ENCODE data around the gene ANKRD34A. TPM values are rescaled to one million over a fixed set of nuclear protein-coding genes. Genes with fewer than 3 reads are reported as not detected.

Gene ANKRD34A
- total and polyA plus RNA-seq, 2 of the 8 experiments (the other 6 are each of a cell fraction or from before 2014, with no cell fraction given) = 0.15 to 0.20 TPM

DNA sequence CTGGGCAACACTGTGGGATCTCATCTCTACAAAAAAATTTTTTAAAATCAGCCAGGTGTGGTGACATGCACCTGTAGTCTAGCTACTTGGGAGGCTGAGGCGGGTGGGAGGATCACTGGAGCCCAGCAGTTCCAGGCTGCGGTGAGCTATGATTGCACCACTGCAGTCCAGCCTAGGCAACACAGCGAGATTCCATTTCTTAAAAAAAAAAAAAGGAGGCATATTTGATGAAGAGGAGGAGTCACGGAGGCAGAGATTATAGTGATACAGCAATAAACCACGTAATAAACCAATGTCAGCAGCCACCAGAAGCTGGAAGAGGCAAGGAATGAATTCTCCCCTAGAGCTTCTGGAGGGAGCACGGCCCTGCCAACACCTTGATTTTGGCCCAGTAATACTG lies 10.5 kb downstream of the ANKRD34A start:
- CTCF ChIA-PET (ENCODE audit: partially characterized antibody) = interaction anchor here (1.0 to 1.5 kb wide), 2 partner anchors 17 to 108 kb away, joined by 3 to 4 read pairs; partner anchors contain the start of gene NUDT17
- H4K91ac ChIP-seq (replicated peaks; ENCODE audit: insufficient read length, low read length) = no peak overlapping the region
- H3K23me2 ChIP-seq (ENCODE audit: low read depth, low read length) = peaks cover 3% of the 10 kb centered on the region
- H3K4ac ChIP-seq (replicated peaks; ENCODE audit: insufficient read length, low read depth, low read length) = no peak overlapping the region
- no peak overlapping the region for H2BK15ac ChIP-seq (ENCODE audit: low read length)
- no peak overlapping the region for H2AFZ ChIP-seq (ENCODE audit: low read length)
- H3K9me3 ChIP-seq (ENCODE audit: insufficient read depth in 2 of 2, low read depth in 1 of 2, low read length in 1 of 2) = no peaks in the 10 kb centered on the region
- no peak overlapping the region for H2BK12ac ChIP-seq (ENCODE audit: low read depth, low read length)
- TF ChIP-seq SIX5 (IDR thresholded peaks at IDR 0.05; ENCODE audit: low read depth, low read length) (no peak), POLR2AphosphoS5 (IDR thresholded peaks at IDR 0.05; ENCODE audit: low read depth, low read length) (no peak), CTBP2 (IDR thresholded peaks at IDR 0.05; ENCODE audit: borderline replicate concordance, insufficient read depth, insufficient read length, low read length) (no peak), ASH2L (IDR thresholded peaks at IDR 0.05; ENCODE audit: low read length) (no peak), RXRA (IDR thresholded peaks at IDR 0.05; ENCODE audit: insufficient read depth, low read depth, low read length) (no peak)
- no peak overlapping the region for H2AK5ac ChIP-seq (ENCODE audit: low read depth, low read length)
- POLR2A ChIA-PET (ENCODE audit: partially characterized antibody) = no interaction called here
- H3K79me1 ChIP-seq (ENCODE audit: low read depth, low read length) = no peaks in the 10 kb centered on the region
- DNase-seq (ENCODE audit: low read depth in 1 of 2, low spot score in 2 of 2) = no peak
- H4K8ac ChIP-seq (ENCODE audit: extremely low read depth, insufficient read depth, low read length) = no peak overlapping the region
- FAIRE-seq = no peak
- no peak overlapping the region for H2BK5ac ChIP-seq (ENCODE audit: low read depth, low read length)
- H3K56ac ChIP-seq (replicated peaks; ENCODE audit: insufficient read length, low read depth, low read length) = no peak overlapping the region
- no peak overlapping the region for H4K5ac ChIP-seq (ENCODE audit: insufficient read length, low read depth, low read length)
- no peak overlapping the region for H2BK20ac ChIP-seq (ENCODE audit: low read length)
- no peak overlapping the region for H3K27ac ChIP-seq (ENCODE audit: low read depth, low read length)
- no peaks in the 10 kb centered on the region for H3K79me2 ChIP-seq (ENCODE audit: control insufficient read depth in 1 of 2, insufficient read depth in 2 of 2, low read length in 2 of 2)
- no peak overlapping the region for H3K14ac ChIP-seq (ENCODE audit: insufficient read length)
- H3K36me3 ChIP-seq (ENCODE audit: control insufficient read depth in 2 of 4, insufficient read depth in 4 of 4, low read length in 3 of 4) = no peaks in the 10 kb centered on the region
- H3K18ac ChIP-seq (ENCODE audit: extremely low read depth, low read length) = no peak overlapping the region
- H3K4me1 ChIP-seq (replicated peaks in 1 of 4; ENCODE audit: control insufficient read depth in 3 of 4, insufficient read depth in 4 of 4, low read length in 3 of 4) = peaks cover 0 to 5% (median 0%) of the 10 kb centered on the region in 4 experiments; a peak in 2 of 7 replicates
- peaks cover 0 to 34% (median 20%) of the 10 kb centered on the region in 4 experiments; a peak in 6 of 7 replicates for H3K27me3 ChIP-seq (replicated peaks in 1 of 4; ENCODE audit: control insufficient read depth in 3 of 4, extremely low read depth in 1 of 4, insufficient read depth in 3 of 4, low read length in 3 of 4)
- no peak overlapping the region for H3K9ac ChIP-seq (replicated peaks in 1 of 4; ENCODE audit: extremely low read depth in 1 of 4, low read depth in 3 of 4, low read length in 3 of 4)
- no peaks in the 10 kb centered on the region for H4K20me1 ChIP-seq (replicated peaks in 1 of 2; ENCODE audit: control insufficient read depth in 1 of 2, insufficient read depth in 2 of 2, low read length in 2 of 2)
- 78% methylated on average over 6 of the region's 6 CpGs; no CpG with 5 or more reads in 1 of the 2 experiments for WGBS, 2 experiments (ENCODE audit: extremely low coverage in 1 of 2, insufficient coverage in 1 of 2, insufficient read length in 1 of 2, insufficient replicate concordance in 2 of 2, low coverage in 1 of 2, low lambda C conversion rate in 2 of 2, missing lambda C conversion rate in 1 of 2)
- H2BK120ac ChIP-seq (replicated peaks; ENCODE audit: low read depth, low read length) = no peak overlapping the region
- no peak overlapping the region for H3K4me3 ChIP-seq (ENCODE audit: extremely low read depth in 1 of 4, insufficient read depth in 2 of 4, low read depth in 3 of 4, low read length in 4 of 4)
- no peak overlapping the region for H3K4me2 ChIP-seq (ENCODE audit: insufficient read depth in 1 of 2, low read depth in 2 of 2, low read length in 2 of 2)
- no peak overlapping the region for H3K23ac ChIP-seq (ENCODE audit: insufficient read length)

Measured in H1 (cell line).